ENCODE measurements around the gene TRIM15. TPM values are rescaled to one million over a fixed set of nuclear protein-coding genes. Genes with fewer than 3 reads are reported as not detected.
A peak's percentile ranks its signal among the peaks of the same experiment; 100 is the strongest.

TRIM15 gene
- total and polyA plus RNA-seq, 10 donors = 0.13 to 0.29 TPM; not detected in 8

DNA sequence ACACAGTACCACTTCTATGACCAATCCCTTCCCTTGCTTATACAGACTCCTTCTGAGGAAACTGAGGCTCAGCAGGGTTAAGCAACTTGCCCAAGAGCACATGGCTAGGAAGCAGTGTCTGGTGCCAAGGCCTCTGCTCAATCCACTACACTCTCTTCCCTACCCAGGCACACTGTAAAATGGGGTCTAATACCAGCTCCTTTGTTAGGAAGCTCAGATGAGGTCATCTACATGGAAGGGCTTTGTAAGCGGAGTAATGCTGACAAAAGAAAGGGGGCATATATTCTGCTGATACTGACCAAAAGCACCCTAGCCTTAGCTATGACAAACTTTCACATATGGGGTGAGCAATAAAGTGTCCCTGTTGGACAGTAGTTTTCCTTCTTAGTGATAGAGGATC lies 40.8 kb downstream of the TRIM15 start:
- Histone ChIP-seq H3K27ac (no peak overlapping the region), H3K9me3 (no peaks in the 10 kb centered on the region), H3K4me1 (peaks cover 22 to 100% (median 60%) of the 10 kb centered on the region in 6 donors), H3K4me3 (no peak overlapping the region), H3K36me3 (peaks cover 0 to 35% (median 12%) of the 10 kb centered on the region in 6 donors), H3K27me3 (replicated peaks in 1 of 7) (no peaks in the 10 kb centered on the region)
- TF ChIP-seq CTCF (IDR thresholded peaks at IDR 0.05 in 8 of 11, conservative IDR thresholded peaks at IDR 0.05 in 3 of 11) = no peak
- no peak for TF ChIP-seq POLR2A (IDR thresholded peaks at IDR 0.05)
- TF ChIP-seq POLR2AphosphoS5 (IDR thresholded peaks at IDR 0.05) = no peak
- intact Hi-C loops (cut with DNase I; ENCODE audit: low total_unique reads) = no loop called here
- DNase-seq = no peak
- WGBS, 5 donors = 85 to 100% (median 96%) methylated on average over 1 of the region's 1 CpG

DNA sequence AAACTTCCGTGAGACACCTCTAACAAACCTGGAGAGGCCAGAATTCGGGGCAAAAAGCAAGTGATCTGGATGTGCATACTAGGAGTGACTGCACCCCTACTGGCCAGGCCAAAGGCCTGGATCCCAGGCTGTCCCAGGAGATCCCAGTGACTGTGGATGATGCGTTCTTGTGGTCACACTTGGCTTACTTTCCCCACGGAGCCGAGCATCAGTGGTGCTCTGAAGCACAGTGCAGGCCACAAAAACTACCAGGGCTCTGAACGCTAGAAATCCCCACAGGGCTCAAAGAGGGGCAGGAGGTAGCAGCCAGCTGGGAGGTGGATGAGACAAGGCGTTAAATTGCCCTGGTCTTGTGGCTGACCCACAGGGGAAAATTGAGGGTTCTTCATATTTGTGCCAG lies 42.8 kb downstream of the TRIM15 start:
- Histone ChIP-seq H3K27me3 (replicated peaks in 1 of 7) (no peaks in the 10 kb centered on the region), H3K9me3 (no peaks in the 10 kb centered on the region), H3K27ac (no peak overlapping the region), H3K4me3 (no peak overlapping the region), H3K4me1 (peaks cover 28 to 100% (median 64%) of the 10 kb centered on the region in 6 donors), H3K36me3 (peaks cover 0 to 24% (median 0%) of the 10 kb centered on the region in 6 donors)
- intact Hi-C loops (cut with DNase I; ENCODE audit: low total_unique reads) = no loop called here
- DNase-seq = no peak
- TF ChIP-seq POLR2A (IDR thresholded peaks at IDR 0.05) = no peak
- no peak for TF ChIP-seq POLR2AphosphoS5 (IDR thresholded peaks at IDR 0.05)
- TF ChIP-seq CTCF (IDR thresholded peaks at IDR 0.05 in 8 of 11, conservative IDR thresholded peaks at IDR 0.05 in 3 of 11) = no peak
- WGBS, 5 donors = 65 to 87% (median 76%) methylated on average over 7 of the region's 7 CpGs

DNA sequence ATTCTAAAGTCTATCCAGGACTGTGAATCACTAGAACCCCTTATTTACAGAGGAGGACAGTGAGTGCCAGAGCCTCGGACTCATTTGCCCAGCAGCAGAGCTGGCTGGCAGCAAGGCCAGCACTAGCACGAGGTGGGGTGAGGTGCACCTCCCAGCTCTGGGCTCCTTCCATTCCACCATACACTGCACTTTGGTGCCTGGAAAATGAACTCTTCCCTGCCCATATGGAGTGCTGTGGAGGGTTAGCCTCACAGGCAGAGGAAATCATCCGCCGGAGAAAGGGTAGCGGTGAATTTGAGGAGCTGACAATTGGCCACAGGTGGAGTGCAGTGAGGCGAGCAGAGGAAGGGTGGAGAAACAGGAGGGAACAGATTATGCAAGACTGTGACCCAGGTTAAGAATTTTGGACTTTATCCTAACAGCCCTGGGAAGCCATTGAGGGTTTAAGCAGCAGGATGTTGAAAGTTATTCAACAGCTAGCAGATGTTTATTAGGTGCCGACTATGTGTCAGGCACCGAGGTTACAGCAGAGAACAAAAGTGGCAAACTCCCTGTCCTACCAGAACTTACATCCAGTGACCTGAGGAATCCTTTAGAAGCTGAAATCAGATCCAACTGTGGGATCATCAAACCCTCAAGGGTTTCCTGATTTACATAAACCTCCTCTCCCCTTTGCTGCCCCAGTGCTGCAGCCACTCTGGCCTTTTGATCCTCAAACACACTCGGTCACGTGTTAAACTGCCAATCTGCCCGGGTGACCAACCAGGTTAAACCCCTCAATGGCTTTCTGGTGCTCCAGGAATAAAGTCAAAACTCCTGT lies 43.7 kb downstream of the TRIM15 start:
- intact Hi-C loops (cut with DNase I; ENCODE audit: low total_unique reads) = no loop called here
- DNase-seq = no peak
- Histone ChIP-seq H3K27ac (peak overlapping the region in 5 of 8 donors; percentile 13 to 62 (median 35)), H3K27me3 (replicated peaks in 1 of 7) (no peaks in the 10 kb centered on the region), H3K9me3 (no peaks in the 10 kb centered on the region), H3K4me1 (peaks cover 28 to 100% (median 64%) of the 10 kb centered on the region in 6 donors), H3K36me3 (peaks cover 0 to 25% (median 0%) of the 10 kb centered on the region in 6 donors), H3K4me3 (peak overlapping the region in 1 of 8 donors; percentile 15)
- 55 to 73% (median 65%) methylated on average over 11 of the region's 11 CpGs for WGBS, 5 donors
- no peak for TF ChIP-seq POLR2AphosphoS5 (IDR thresholded peaks at IDR 0.05)
- no peak for TF ChIP-seq CTCF (IDR thresholded peaks at IDR 0.05 in 8 of 11, conservative IDR thresholded peaks at IDR 0.05 in 3 of 11)
- no peak for TF ChIP-seq POLR2A (IDR thresholded peaks at IDR 0.05)

GRCh38 chr6:30207619-30208295 lies 44.4 kb downstream of the TRIM15 start:
- Histone ChIP-seq H3K4me3 (no peak overlapping the region), H3K27me3 (replicated peaks in 1 of 7) (no peaks in the 10 kb centered on the region), H3K27ac (peak overlapping the region in 5 of 8 donors; percentile 13 to 62 (median 35)), H3K4me1 (peaks cover 31 to 100% (median 66%) of the 10 kb centered on the region in 6 donors), H3K36me3 (peaks cover 0 to 25% (median 0%) of the 10 kb centered on the region in 6 donors), H3K9me3 (no peaks in the 10 kb centered on the region)
- intact Hi-C loops (cut with DNase I; ENCODE audit: low total_unique reads) = no loop called here
- DNase-seq = no peak
- 67 to 83% (median 73%) methylated on average over 4 of the region's 4 CpGs for WGBS, 5 donors
- no peak for TF ChIP-seq POLR2A (IDR thresholded peaks at IDR 0.05)
- no peak for TF ChIP-seq POLR2AphosphoS5 (IDR thresholded peaks at IDR 0.05)
- no peak for TF ChIP-seq CTCF (IDR thresholded peaks at IDR 0.05 in 8 of 11, conservative IDR thresholded peaks at IDR 0.05 in 3 of 11)
